ENCODE results near the gene GPS1. TPM values are rescaled to one million over a fixed set of nuclear protein-coding genes. Genes with fewer than 3 reads are reported as not detected.

Gene GPS1
- total RNA-seq, 1 experiment from 2014 or later = 84.0 TPM

DNA sequence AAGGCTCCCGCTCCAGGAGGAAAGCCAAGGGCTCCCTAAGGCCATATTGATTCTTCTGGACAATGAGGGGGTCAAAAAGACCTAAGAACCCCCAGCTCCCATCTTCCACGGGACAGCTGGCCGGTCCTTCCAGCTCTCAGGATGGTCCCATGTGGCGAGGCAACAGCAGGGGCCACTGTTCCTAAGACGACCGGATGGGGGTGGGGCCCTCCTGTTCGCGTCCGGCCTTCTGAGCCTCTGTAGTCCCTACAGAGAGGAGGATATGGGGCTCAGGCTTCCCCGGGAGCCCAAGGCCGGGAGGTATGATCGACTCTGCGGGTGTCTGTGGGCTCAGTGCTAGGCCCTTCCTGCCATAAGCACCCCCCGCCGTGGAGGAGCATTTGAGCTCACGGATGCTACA lies 8.2 kb upstream of the GPS1 start:
- no peak for DNase-seq (ENCODE audit: low read depth)

DNA sequence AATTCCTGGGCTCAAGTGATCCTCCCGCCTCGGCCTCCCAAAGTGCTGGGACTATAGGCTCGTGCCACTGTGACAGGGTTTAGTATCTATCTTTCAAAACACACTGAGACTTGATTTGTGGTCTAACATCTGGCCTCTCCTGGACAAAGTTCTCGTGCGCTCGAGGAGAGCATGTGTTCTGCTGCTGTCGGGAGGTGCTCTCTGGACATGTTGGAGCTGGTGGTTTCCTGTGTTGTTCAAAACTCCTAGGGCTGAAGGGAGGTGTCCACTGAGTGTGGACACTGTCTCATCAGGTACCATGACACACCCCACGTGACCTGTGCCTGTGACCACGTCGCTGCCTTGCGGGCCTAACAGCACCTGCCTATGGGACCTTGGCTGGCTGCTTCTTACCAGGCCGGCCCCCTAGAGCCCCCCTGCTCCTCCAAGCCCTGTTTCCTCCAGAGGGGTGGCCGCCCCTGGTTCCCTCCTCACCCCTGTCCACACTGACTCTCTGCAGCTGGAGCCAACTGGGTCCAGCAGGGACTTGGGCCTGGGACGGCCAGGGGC lies 5.7 kb upstream of the GPS1 start:
- DNase-seq (ENCODE audit: low read depth) = no peak

DNA sequence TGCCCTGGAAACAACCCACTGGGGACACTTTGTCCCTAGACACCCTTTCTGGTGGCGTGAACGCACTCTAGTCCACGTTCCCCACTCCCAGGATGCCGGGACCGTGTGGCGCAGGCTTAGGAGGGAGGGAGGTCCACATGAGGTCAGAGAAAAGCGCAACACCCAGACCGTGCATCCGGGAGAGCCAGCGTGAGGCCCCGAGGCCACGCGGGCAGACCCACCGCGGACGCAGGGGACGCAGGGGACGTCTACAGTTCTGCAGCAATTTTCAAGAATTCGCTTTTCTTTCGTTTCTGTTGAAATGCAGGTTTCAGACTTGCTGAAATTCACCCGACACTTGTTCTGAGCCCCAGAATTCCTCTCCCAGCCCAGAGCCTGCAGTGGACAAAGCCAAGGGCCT lies 4.8 kb upstream of the GPS1 start:
- no peak for DNase-seq (ENCODE audit: low read depth)

DNA sequence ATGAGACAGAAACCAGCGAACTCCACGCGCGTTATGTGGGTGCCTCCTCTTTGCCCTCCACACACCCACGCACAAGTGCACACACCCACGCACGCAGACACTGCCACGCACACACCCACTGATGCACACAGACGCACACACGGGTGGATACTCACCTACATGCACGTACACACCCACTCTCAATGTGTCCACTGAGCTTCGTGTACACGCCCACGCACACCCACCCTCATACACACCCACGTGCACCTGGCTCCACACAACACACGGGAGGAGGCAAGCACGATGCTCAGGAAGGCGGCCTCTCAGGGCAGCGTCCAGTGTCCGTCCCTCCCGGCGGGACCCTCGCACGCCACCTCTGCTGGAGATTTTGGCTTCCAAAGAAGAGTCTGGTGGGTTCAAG lies 4.3 kb upstream of the GPS1 start:
- DNase-seq (ENCODE audit: low read depth) = no peak

DNA sequence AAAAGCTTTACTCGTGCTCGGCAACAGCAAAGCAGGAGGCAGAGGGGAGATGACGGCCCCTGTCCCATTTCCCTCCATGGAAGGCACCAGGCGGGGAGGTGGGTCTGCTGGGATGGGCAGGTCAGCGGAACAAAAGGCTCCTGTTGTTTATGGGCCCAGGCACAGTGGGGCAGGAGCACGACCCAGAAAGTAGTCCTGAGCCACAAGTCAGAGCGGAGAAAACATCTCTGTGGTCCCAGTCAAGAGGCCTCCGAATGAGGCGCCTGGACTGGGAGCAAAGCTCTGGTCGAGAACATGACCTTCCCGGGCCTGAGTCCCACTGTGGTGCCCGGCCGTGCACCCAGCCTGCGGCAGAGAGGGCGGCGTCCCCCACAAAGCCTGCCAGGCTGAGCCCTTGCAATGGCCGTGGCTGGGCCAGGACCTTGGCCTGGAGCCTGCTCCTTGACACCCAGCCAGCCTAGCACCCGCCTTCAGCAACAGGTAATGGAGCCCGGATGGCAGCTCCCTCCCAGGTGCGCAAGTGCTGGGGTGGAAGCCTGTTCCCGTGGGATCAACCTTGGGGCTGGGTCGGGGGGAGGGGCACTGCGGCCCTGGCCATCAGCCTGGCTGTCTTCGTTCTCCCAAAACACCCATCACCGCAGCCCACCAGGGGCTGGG lies 3.7 kb upstream of the GPS1 start:
- DNase-seq (ENCODE audit: low read depth) = no peak

DNA sequence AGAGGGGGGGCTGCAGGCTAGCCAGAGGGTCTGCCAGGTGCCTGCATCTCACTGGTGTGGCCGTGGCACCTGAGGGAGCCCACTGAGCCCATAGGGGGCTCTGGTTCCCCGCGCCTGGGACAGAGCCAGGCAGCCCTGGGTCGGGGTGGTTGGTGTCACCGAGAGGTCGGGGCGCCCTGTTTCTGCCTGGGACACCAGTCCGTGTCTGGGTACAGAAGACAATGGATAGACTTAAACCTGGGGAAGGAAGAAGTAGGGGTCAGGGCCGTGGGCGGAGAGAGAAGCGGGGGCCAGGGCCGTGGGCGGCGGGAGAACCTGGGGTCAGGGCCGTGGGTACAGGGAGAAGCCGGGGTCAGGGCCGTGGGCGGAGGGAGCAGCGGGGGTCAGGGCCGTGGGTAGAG lies 3.1 kb upstream of the GPS1 start:
- DNase-seq (ENCODE audit: low read depth) = no peak

DNA sequence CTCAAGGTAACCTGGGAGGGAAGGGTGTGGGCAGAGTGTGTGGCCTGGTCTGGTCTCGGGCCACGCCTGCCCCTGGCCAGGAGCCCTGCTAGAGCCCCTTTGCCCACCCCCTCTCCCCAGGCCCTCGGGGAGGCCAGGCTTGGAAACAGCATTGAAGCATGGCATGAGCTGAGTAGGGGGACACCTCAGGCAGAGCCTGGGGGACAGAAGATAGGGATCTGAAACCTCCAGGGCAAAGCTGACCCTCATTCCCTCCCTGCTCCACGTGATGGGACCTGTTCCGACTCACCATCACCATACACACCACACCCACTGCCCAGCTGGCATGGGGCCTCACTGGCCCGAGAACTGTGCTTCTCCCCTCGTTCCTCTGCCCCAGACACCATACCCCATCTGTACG lies 2.6 kb upstream of the GPS1 start:
- DNase-seq (ENCODE audit: low read depth) = no peak

DNA sequence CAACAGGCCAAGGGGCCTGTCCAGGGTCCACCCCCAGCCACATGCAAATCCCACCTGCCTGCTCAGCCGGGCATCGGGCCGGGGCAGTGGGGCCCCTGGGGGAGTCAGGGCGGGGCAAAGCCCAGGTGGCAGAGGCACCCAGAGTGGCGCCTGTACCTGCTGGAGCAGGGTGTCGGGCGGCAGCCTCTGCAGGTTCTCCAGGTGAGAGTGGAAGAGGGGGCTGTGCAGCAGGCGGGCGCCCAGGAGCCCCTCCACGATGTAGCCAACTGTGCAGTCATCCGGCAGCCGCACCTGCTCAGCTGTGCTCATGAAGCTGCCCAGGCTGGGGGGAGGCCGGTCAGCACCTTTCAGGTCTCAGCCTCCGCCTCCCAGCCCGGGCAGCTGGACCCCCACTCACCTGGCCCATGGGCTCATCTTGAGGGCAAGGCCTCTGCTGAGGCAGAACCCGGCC lies 2.2 kb upstream of the GPS1 start:
- no peak for DNase-seq (ENCODE audit: low read depth)

DNA sequence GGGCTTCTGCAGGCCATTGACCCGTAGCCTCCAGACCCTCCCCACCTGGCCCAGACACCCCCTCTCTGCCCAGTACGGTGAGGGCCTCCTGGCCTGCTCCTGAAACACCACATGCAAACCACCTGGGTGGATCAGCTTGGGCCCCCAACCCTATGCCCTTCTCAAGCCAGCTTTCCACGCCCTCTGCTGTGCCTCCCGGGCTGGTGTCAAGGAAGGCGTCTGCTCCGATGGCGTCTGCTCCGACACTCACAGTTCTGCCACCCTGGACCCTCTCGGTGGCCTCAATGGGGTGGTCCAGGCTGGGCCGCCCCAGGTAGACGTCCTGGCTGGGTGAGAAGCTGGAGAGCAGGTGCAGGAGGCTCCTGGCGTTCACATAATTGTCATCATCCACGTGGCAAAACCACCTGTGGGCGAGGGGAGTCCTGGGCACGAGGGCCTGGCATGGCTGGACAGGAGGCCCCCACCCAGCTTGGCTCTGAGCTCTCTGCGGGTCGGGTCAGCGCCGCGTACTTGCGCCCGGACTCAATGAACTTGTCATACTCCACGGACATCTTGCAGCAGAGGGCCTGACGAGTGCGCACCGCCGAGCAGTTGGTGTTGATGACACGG lies 1.4 kb upstream of the GPS1 start:
- DNase-seq (ENCODE audit: low read depth) = no peak

DNA sequence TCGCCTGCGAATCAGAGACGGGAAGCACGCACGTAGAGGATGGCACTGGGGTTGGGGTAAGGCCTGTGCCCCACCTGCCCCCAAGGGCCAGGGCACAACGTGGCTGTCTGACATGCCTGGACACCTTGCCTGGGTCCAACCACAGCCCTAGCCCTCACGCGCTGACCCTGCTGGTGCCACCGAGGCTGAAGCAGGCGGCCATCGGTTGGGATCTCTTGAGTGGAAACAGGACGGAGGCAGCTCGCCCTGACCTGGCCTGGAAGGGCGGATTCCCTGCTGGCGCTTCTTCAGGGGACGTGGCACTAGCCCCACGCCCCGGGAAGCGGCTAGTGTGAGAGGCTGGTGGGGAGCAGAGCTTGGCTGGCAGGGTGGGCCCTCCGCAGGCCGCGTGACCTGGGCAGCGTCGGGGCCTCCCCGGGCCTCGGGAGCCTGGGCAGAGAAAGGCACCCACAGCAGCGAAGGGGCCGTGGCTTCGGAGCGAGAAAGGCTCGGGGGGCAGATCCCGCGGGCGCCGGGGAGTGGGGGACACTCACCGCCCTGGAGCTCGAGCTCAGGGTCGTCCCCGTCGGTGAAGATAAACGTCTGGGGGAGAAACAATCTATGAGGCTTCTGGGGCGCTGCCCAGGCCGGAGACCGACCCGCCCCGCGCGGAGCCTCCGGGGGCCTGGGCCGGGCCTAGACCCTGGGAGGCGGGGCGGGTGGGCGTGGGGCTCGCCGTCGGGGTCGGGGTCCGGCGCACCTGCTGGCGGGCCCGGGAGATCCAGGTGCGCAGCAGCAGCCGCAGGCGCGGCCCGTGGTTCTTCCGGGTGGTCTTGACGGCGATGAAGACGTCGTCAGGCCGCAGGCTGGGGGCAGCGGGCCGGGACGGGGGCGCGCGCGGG lies 697 bp upstream of the GPS1 start:
- no peak for DNase-seq (ENCODE audit: low read depth)

DNA sequence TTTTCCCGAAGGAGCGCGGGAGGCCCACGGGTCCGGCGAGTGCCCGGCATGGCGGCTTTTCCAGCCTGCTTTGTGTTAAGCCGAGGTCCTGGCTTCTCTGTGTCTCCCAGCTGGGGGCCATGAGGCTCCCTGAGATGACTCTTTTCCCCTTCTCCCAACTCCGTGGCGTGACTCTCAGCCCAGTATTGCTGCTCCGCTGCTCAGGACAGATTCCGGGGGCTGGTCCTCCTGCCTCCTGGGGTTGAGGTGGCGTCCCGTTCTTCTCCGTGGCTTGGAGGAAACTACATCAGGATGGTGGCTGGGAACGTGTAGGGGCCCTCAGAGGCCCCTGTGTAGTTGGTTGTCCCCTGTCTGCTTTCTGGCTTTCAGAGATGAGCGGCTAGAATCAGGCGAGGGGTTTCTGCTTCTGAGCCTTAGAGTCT lies 951 bp downstream of the GPS1 start:
- DNase-seq (ENCODE audit: low read depth) = no peak

DNA sequence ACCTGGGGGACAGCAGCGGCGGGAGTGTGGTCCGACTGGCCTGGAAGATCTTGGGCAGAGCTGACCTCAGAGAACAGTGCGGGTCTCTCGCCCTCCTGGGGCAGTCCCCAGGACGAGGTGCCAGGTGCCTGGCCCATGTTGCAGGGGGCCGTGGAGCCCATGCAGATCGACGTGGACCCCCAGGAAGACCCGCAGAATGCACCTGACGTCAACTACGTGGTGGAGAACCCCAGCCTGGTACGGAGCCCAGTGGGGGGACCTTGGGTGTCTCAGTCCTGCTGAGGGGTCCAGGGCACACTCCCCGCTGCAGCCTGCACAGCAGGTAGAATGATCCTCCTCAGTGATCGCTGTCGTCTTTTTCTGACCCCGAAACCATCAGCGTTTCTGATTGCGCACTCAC lies 1.4 kb downstream of the GPS1 start:
- no peak for DNase-seq (ENCODE audit: low read depth)

DNA sequence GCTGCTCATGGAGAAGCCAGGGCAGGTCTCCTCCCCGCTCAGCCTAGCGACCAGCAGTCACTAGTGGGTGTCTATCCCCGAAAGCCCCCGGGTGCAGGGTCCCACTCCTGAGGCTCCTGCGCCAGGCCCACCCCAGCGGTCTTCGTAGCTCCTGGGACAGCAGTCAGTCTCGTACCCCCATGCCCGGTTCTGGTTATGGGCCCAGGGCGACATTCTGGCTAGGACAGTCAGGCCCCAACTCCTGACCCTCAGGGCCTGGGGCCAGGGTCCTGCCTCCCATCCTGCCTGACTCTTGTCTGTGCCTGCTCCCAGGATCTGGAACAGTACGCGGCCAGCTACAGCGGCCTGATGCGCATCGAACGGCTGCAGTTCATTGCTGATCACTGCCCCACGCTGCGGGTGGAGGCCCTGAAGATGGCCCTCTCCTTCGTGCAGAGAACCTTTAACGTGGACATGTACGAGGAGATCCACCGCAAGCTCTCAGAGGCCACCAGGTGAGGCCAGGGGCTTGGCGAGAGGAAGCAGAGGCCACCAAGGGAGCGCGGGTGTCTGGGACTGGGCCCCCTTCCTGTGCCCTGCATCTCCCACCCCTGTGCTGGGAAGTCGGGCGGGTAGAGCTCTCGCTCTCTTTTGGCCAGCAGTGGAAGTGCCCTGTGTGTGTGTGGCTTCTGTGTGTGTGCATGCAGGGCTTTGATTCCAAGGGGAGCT lies 2.0 kb downstream of the GPS1 start:
- DNase-seq (ENCODE audit: low read depth) = no peak

DNA sequence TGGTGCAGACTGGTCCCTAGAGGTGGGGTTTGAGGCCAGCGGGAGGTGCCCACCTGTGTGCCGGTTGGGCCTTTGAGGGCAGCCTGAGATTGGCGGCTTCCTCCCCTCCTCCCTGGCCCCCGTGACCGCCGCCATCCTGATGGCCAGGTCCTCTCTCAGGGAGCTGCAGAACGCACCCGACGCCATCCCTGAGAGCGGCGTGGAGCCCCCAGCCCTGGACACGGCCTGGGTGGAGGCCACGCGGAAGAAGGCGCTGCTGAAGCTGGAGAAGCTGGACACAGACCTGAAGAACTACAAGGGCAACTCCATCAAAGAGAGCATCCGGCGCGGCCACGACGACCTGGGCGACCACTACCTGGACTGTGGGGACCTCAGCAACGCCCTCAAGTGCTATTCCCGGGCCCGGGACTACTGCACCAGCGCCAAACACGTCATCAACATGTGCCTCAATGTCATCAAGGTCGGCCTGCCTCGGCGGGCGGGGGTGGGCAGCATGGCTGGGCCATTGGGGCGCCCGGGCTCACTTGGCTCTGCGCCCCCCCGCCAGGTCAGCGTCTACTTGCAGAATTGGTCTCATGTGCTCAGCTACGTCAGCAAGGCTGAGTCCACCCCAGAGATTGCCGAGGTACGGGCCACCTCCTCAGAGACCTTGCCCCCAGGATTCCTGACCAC lies 2.8 kb downstream of the GPS1 start:
- DNase-seq (ENCODE audit: low read depth) = no peak

DNA sequence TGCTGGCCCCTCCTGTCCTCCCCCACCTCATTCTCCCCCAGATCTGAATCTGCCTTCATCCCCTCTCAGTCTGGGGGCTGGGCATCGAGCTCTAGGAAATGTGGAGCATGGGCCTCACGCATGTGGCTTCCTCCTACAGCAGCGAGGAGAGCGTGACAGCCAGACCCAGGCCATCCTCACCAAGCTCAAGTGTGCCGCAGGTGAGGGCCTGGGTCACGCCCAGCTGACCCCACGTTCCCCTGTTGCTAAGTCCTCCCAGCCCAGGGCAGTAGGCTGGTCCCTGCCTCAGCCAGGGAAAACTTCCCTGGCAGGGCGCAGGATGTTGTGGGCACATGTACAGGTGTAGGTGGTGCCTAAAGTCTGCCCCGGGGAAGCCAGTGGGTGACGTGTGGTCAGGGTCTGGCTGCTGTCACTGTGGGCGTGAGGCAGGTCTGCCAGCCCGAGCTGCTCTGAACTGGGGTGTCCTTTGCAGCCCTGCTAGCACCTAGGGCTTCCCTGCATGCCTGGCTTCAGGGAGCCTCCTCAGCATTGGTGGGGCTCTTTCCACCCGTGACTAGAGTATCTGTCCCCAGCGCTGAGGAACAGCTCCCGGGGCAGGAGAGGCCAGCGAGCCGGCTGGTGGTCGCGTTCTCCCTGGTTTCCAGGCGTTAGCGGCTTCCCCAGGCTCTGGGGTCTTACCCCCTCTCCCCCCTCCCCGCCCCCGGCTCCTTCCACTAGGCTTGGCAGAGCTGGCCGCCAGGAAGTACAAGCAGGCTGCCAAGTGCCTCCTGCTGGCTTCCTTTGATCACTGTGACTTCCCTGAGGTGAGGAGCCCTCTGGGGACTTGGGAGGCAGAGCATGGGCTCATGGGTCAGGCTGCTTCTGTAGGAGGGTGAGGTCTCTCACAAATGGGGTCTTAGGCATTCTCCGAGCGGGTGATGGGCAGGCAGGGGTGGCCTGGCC lies 3.6 kb downstream of the GPS1 start:
- DNase-seq (ENCODE audit: low read depth) = no peak

DNA sequence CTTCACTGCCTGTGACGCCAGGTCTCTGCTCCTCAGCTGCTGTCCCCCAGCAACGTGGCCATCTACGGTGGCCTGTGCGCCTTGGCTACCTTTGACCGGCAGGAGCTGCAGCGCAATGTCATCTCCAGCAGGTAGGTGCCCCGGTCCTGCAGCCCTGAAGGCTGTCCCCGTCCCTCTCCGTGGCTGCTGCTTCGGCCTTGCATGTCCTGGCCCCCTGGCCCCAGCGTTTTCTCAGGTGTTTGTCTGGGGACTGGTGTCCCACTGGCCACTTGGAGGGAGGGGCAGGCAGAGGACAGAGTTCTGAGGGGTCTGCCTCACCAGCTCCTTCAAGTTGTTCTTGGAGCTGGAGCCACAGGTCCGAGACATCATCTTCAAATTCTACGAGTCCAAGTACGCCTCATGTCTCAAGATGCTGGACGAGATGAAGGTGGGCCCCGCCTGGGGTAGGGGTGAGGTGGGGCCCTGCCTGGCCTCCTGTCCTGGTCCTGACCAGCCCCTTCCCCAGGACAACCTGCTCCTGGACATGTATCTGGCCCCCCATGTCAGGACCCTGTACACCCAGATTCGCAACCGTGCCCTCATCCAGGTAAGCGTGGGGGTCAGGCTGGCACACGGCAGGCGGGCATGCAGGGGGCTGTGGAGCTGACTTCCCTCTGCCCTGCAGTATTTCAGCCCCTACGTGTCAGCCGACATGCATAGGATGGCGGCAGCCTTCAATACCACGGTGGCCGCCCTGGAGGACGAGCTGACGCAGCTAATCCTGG lies 4.4 kb downstream of the GPS1 start:
- no peak for DNase-seq (ENCODE audit: low read depth)

DNA sequence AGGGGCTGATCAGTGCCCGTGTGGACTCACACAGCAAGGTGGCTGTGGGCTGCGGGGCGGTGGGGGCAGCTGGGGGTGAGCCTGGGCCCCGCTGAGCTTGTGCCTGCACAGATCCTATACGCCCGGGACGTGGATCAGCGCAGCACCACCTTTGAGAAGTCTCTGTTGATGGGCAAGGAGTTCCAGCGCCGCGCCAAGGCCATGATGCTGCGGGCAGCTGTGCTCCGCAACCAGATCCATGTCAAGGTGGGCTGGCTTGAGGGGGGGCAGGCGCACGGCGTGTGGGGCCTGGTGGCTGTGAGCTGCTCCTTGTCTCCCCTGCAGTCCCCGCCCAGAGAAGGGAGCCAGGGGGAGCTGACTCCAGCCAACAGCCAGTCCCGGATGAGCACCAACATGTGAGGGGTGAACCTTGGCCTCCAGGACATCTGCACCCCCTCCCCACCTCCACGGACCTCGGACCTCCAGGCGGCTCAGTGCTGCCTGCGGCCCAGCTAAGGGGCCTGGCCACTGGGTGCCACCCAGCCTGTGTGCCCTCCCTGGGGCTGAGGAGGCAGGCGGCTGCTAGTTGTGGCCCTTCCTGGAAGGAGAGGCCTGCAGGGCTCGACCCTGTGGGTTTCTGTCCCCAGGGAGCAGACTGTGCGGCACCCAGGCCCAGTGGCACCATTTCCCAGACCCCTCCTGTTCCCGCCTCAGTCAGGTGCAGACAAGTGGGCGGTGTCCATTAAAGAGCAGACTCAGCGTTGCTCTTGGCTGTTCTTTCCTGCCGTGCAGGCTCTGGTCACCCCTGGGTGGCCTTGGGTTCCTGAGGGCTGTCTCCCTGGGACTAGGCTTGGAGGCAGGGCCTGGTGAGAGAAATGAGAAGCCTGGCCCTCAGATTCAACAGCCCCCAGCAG lies 5.3 kb downstream of the GPS1 start:
- DNase-seq (ENCODE audit: low read depth) = no peak

DNA sequence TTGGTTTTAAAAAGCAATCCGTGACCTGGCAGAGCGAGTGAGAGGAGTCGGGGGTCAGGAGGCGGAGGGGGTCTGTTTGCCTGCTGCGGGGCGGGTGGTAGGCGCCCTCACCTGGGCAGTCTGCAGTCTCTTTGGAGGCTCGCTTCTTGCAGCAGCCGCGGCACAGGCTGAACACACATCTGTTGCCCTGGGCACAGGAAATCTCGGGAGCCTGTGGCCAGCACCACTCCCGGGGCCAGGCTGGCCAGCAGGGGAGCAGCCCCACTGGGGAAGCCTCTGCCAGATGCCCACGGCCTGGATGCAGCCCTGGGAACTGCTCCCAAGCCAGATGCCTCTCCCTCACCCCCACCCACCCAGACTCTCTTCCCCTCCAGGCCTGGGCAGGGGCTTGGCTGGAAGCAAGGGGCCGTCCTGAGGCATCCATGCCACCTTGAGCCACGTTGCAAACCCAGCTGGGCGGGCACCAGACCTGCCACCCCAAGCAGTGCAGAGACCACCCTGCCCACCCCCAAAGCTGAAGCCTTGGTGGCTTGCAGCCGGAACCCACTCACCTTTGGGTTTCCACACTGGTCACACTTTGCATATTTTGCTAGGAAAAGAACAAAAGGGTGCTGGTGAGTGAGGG lies 6.6 kb downstream of the GPS1 start:
- no peak for DNase-seq (ENCODE audit: low read depth)

Data from RPMI7951 (cell line).